Brain pericyte (primary cell): ENCODE results near the gene ZNF629.

Experiments used
- DNase-seq: peaks from one replicate; pipeline ENCODE4 v3.0.0-alpha.2; 2012; ENCODE audit warnings: low read depth, low spot score

ZNF629 gene

GRCh38 chr16:30748634-30749445 is 38.2 kb downstream of the ZNF629 start:
- no peak for DNase-seq

- peak; percentile 98 for DNase-seq
Measured at GRCh38 chr16:30747799-30748633, 39.0 kb downstream of the ZNF629 start, which contains the start of gene PHKG2. Gene PHKG2 (plus strand): TSS chr16:30748425. CDS start chr16:30748821, 396 bp downstream.

- no peak for DNase-seq
Measured at GRCh38 chr16:30747331-30747730, 39.7 kb downstream of the ZNF629 start.

GRCh38 chr16:30746638-30747175 is 40.3 kb downstream of the ZNF629 start:
- no peak for DNase-seq

- DNase-seq: no peak
Measured at GRCh38 chr16:30745082-30745481, 41.9 kb downstream of the ZNF629 start.

GRCh38 chr16:30744183-30744582 is 42.8 kb downstream of the ZNF629 start:
- no peak for DNase-seq

- no peak for DNase-seq
Measured at GRCh38 chr16:30743716-30744115, 43.3 kb downstream of the ZNF629 start.

GRCh38 chr16:30741461-30741914 is 45.5 kb downstream of the ZNF629 start:
- no peak for DNase-seq

- no peak for DNase-seq
Measured at GRCh38 chr16:30740364-30741251, 46.4 kb downstream of the ZNF629 start.

GRCh38 chr16:30738984-30739951 is 47.7 kb downstream of the ZNF629 start:
- DNase-seq: no peak

GRCh38 chr16:30737794-30738648 is 49.0 kb downstream of the ZNF629 start:
- no peak for DNase-seq

GRCh38 chr16:30736995-30737793 is 49.8 kb downstream of the ZNF629 start:
- no peak for DNase-seq

- no peak for DNase-seq
Measured at GRCh38 chr16:30731411-30731810, 55.6 kb downstream of the ZNF629 start.

- DNase-seq: no peak
Measured at GRCh38 chr16:30728899-30729672, 57.9 kb downstream of the ZNF629 start.
